K562 (cell line): ENCODE results near the gene LAMB2. TPM values are rescaled to one million over a fixed set of nuclear protein-coding genes. Genes with fewer than 3 reads are reported as not detected.

Source experiments
- CEBPB ChIP-seq: fragments of 450-650 bp; IDR thresholded peaks from 2 replicates; pipeline ENCODE4 v1.6.1; 2016; ENCODE audit warnings: missing genetic modification characterization, missing compliant biosample characterization
- HNRNPH1 ChIP-seq: fragments of 200-400 bp; formaldehyde crosslinking; optimal IDR thresholded peaks from 2 replicates; pipeline ENCODE3; 2017; ENCODE audit warnings: low read depth, mild to moderate bottlenecking, low read length, moderate library complexity
- ILK ChIP-seq: fragments of 450-650 bp; IDR thresholded peaks from 2 replicates; pipeline ENCODE4 v1.6.1; 2016; ENCODE audit warnings: missing genetic modification characterization, low read depth, mild to moderate bottlenecking, missing compliant biosample characterization, moderate library complexity, borderline replicate concordance
- KLF10 ChIP-seq: fragments of 250-450 bp; sonication (Bioruptor Pico); IDR thresholded peaks from 2 replicates; pipeline ENCODE4 v1.6.1; 2021; ENCODE audit warnings: matching md5 sums
- NR4A1 ChIP-seq, 2 experiments: fragments of 250-450 bp in 1 of 2; fragments of 450-650 bp in 1 of 2; sonication (Bioruptor Pico) in 1 of 2; IDR thresholded peaks; 2 replicates each; pipeline versions ENCODE4 v1.4.0 to v1.6.1; 2016 to 2020; ENCODE audit warnings: mild to moderate bottlenecking in 2 of 2, missing compliant biosample characterization in 1 of 2, missing genetic modification characterization in 1 of 2, moderate library complexity in 1 of 2
- POLR2AphosphoS2 ChIP-seq: IDR thresholded peaks from 2 replicates; pipeline ENCODE4 v1.6.1; 2012; ENCODE audit warnings: low read length, improper control_type of control experiment
- RFX7 ChIP-seq: fragments of 250-450 bp; sonication (Bioruptor Pico); IDR thresholded peaks from 2 replicates; pipeline ENCODE4 v1.5.1; 2021; ENCODE audit warnings: mild to moderate bottlenecking
- SMARCA4 ChIP-seq: fragments of 450-650 bp; IDR thresholded peaks from 2 replicates; pipeline ENCODE4 v1.6.1; 2016
- SRSF3 ChIP-seq: fragments of 200-400 bp; formaldehyde crosslinking; IDR thresholded peaks from 2 replicates; pipeline ENCODE4 v1.6.1; 2016; ENCODE audit warnings: mild to moderate bottlenecking, low read length, moderate library complexity; ENCODE audit not compliant: insufficient read depth
- TAF15 ChIP-seq: fragments of 200-400 bp; formaldehyde crosslinking; IDR thresholded peaks from 2 replicates; pipeline ENCODE4 v1.6.1; 2017; ENCODE audit warnings: mild to moderate bottlenecking, low read depth, low read length, moderate library complexity
- TEAD4 ChIP-seq, 2 experiments: sonication (generic) in 1 of 2; formaldehyde crosslinking in 1 of 2; IDR thresholded peaks; 2 replicates each; pipeline versions ENCODE4 v1.6.1 to v1.8.0; 2012 to 2022; ENCODE audit warnings: borderline replicate concordance in 1 of 2, inconsistent platforms in 1 of 2, low read length in 1 of 2, mild to moderate bottlenecking in 1 of 2, missing genetic modification reagents in 1 of 2
- ZNF175 ChIP-seq: fragments of 200-800 bp; sonication (Bioruptor generic); IDR thresholded peaks from 2 replicates; pipeline ENCODE4 v1.6.1; 2016; ENCODE audit warnings: low read depth, mild to moderate bottlenecking, missing genetic modification characterization, missing compliant biosample characterization
- ZNF436 ChIP-seq: fragments of 250-450, 450-650 bp; sonication (Bioruptor Pico); formaldehyde crosslinking; IDR thresholded peaks from 2 replicates; pipeline ENCODE4 v1.7.0; 2020; ENCODE audit warnings: mild to moderate bottlenecking
- ZNF77 ChIP-seq: fragments of 250-450 bp; sonication (Bioruptor Pico); IDR thresholded peaks from 2 replicates; pipeline ENCODE4 v1.5.0; 2020
- polyA plus RNA-seq, 8 experiments: library from polyadenylated mRNA; depleted of rRNA in 4 of 8; stranded (reverse) in 5 of 8; unstranded in 3 of 8; fragments of >200 nt; fragmentation: Nextera tagmentation in 2 of 8; fragmentation: Illumina TruSeq in 1 of 8; extraction: Ambion mirVana in 2 of 8; extraction: Trizol in 1 of 8; gene quantifications; 2 replicates each; pipeline versions ENCODE4 v1.2.1 to v1.2.3, GENCODE V29; 2011 to 2014; ENCODE audit warnings: inconsistent platforms in 1 of 8, missing spikeins in 1 of 8
- total RNA-seq, 7 experiments: library from RNA; depleted of rRNA in 6 of 7; stranded (reverse); fragments of >200 nt in 6 of 7; fragmentation: Illumina TruSeq in 2 of 7; extraction: Trizol in 2 of 7; gene quantifications; 2 replicates each; pipeline versions ENCODE4 v1.2.1 to v1.2.3, GENCODE V29; 2011 to 2021; ENCODE audit warnings: low replicate concordance in 1 of 7
- TF ChIP-seq, protein P1 (sequence below): fragments of 250-450 bp; sonication (Bioruptor Pico); IDR thresholded peaks from 2 replicates; pipeline ENCODE4 v1.5.0; 2021; ENCODE audit warnings: mild to moderate bottlenecking, borderline replicate concordance
- TF ChIP-seq, protein P2 (sequence below): fragments of 450-650 bp; formaldehyde crosslinking; conservative IDR thresholded peaks from 2 replicates; pipeline ENCODE4 v1.4.0; 2022; ENCODE audit warnings: mild to moderate bottlenecking, missing genetic modification characterization
- TF ChIP-seq, protein P3 (sequence below): fragments of 450-650 bp; IDR thresholded peaks from 2 replicates; pipeline ENCODE4 v1.6.1; 2016; ENCODE audit warnings: low read depth, mild to moderate bottlenecking, moderate library complexity
- TF ChIP-seq, protein P4 (sequence below): fragments of 250-450 bp; sonication (Bioruptor Pico); IDR thresholded peaks from 2 replicates; pipeline ENCODE4 v1.4.0; 2020

LAMB2 gene
- total and polyA plus RNA-seq, 9 of the 15 experiments (the other 6 are each of a cell fraction or from before 2014, with no cell fraction given), result 1.4 to 26.0 (median 16.2) TPM

DNA sequence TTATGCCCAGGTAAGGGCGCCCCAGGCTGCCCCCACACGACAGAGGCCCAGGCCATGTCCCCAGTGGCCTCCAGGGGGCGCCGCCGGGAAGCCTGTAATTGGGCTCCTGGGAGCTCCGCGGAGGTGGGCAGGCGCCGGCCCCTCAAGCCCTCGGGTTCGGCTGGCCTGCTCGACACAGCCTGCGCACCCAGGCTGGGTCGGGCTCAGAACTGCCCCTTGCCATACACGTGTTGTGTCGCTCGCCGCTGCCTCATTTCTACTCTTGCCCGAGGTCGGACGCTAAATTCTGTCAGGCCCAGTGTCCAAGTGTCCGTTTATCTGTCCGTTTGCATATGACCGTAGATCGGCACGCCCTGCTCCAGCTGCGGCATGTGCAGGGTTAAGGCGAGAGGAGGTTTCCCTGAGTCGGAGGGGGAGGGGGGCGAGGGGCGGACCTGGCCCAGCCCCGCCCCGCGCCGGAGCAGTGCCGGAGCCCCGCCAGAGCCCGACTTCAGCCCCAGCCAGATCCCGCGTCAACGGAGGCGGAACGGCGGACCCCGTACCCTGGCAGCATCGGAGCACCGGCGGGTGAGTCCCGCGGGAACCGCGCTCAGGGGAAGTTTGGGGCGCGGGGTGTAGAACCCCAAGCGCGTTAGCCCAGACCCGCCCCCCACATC lies 38.4 kb upstream of the LAMB2 start, which contains the start of gene KLHDC8B (continued):
- TF ChIP-seq, protein P1, sequence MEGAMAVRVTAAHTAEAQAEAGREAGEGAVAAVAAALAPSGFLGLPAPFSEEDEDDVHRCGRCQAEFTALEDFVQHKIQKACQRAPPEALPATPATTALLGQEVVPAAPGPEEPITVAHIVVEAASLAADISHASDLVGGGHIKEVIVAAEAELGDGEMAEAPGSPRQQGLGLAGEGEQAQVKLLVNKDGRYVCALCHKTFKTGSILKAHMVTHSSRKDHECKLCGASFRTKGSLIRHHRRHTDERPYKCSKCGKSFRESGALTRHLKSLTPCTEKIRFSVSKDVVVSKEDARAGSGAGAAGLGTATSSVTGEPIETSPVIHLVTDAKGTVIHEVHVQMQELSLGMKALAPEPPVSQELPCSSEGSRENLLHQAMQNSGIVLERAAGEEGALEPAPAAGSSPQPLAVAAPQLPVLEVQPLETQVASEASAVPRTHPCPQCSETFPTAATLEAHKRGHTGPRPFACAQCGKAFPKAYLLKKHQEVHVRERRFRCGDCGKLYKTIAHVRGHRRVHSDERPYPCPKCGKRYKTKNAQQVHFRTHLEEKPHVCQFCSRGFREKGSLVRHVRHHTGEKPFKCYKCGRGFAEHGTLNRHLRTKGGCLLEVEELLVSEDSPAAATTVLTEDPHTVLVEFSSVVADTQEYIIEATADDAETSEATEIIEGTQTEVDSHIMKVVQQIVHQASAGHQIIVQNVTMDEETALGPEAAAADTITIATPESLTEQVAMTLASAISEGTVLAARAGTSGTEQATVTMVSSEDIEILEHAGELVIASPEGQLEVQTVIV, result no peak
- no peak for TF ChIP-seq HNRNPH1
- no peak for TF ChIP-seq NR4A1 (CRISPR knock-in tag; IDR thresholded peaks at IDR 0.05)
- TF ChIP-seq NR4A1 (tag; IDR thresholded peaks at IDR 0.05), result 0 out of 2 replicates have a peak, but pooled peaks have one; percentile 40
- TF ChIP-seq ZNF77 (CRISPR knock-in tag), result no peak
- TF ChIP-seq ILK, result no peak
- TF ChIP-seq, protein P2, sequence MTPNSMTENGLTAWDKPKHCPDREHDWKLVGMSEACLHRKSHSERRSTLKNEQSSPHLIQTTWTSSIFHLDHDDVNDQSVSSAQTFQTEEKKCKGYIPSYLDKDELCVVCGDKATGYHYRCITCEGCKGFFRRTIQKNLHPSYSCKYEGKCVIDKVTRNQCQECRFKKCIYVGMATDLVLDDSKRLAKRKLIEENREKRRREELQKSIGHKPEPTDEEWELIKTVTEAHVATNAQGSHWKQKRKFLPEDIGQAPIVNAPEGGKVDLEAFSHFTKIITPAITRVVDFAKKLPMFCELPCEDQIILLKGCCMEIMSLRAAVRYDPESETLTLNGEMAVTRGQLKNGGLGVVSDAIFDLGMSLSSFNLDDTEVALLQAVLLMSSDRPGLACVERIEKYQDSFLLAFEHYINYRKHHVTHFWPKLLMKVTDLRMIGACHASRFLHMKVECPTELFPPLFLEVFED (CRISPR knock-in tag), result no peak
- TF ChIP-seq ZNF175 (CRISPR knock-in tag), result no peak
- TF ChIP-seq KLF10, result no peak
- TF ChIP-seq, protein P3, sequence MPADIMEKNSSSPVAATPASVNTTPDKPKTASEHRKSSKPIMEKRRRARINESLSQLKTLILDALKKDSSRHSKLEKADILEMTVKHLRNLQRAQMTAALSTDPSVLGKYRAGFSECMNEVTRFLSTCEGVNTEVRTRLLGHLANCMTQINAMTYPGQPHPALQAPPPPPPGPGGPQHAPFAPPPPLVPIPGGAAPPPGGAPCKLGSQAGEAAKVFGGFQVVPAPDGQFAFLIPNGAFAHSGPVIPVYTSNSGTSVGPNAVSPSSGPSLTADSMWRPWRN, result no peak
- no peak for TF ChIP-seq ZNF436 (CRISPR knock-in tag)
- TF ChIP-seq TAF15, result no peak
- no peak for TF ChIP-seq CEBPB (tag)
- TF ChIP-seq SRSF3, result no peak
- peak; percentile 78 for TF ChIP-seq SMARCA4
- TF ChIP-seq TEAD4 (IDR thresholded peaks at IDR 0.05; ENCODE audit: low read length), result peak; percentile 74
- no peak for TF ChIP-seq TEAD4 (CRISPR knock-in tag; IDR thresholded peaks at IDR 0.05; ENCODE audit: borderline replicate concordance)
- TF ChIP-seq RFX7 (CRISPR knock-in tag), result no peak
- TF ChIP-seq POLR2AphosphoS2, result no peak
- TF ChIP-seq, protein P4, sequence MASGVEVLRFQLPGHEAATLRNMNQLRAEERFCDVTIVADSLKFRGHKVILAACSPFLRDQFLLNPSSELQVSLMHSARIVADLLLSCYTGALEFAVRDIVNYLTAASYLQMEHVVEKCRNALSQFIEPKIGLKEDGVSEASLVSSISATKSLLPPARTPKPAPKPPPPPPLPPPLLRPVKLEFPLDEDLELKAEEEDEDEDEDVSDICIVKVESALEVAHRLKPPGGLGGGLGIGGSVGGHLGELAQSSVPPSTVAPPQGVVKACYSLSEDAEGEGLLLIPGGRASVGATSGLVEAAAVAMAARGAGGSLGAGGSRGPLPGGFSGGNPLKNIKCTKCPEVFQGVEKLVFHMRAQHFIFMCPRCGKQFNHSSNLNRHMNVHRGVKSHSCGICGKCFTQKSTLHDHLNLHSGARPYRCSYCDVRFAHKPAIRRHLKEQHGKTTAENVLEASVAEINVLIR (CRISPR knock-in tag), result no peak
